ENCODE measurements around the gene ENPEP.

Gene ENPEP

GRCh38 chr4:110614173-110614963, 138.4 kb downstream of the ENPEP start:
- H3K36me3 ChIP-seq (ENCODE audit: low read depth), result no peaks in the 10 kb centered on the region
- H3K27me3 ChIP-seq (ENCODE audit: insufficient read depth, poor library complexity, severe bottlenecking), result peaks cover 100% of the 10 kb centered on the region
- DNase-seq (ENCODE audit: low spot score) (no peak), ATAC-seq (ENCODE audit: low read depth) (no peak)
- H3K9me3 ChIP-seq (ENCODE audit: severe bottlenecking), result no peaks in the 10 kb centered on the region
- no peaks in the 10 kb centered on the region for H3K4me1 ChIP-seq (ENCODE audit: insufficient read depth, poor library complexity, severe bottlenecking)
- H3K4me3 ChIP-seq (ENCODE audit: severe bottlenecking), result no peak overlapping the region
- no peak for TF ChIP-seq CTCF (IDR thresholded peaks at IDR 0.05; ENCODE audit: poor library complexity, severe bottlenecking)
- no peak overlapping the region for H3K27ac ChIP-seq (ENCODE audit: poor library complexity, severe bottlenecking)

Data from RWPE2 (cell line).